Panc1 (cell line): Measurements from ENCODE around the gene INTS11. TPM values are rescaled to one million over a fixed set of nuclear protein-coding genes. Genes with fewer than 3 reads are reported as not detected.

Source experiments
- ATAC-seq: fragments of 200-7000 bp; cut with Tn5 transposase; 2 replicates; pipeline ENCODE4 v1.9.1; 2020; ENCODE audit warnings: mild to moderate bottlenecking, moderate library complexity
- BruUV-seq: library from RNA; stranded (reverse); fragments of 400-500 nt; replicated peaks from 2 replicates; lab custom pipeline; 2021; lab: Mats Ljungman, UMichigan
- CTCF ChIA-PET: fragments of 300-600 bp; sonication (Branson Sonifier 250); formaldehyde crosslinking; loops from one replicate; lab custom pipeline; 2022; ENCODE audit warnings: antibody characterized with exemption; lab: Charles Lee
- POLR2A ChIA-PET: fragments of 300-600 bp; sonication (Branson Sonifier 250); formaldehyde crosslinking; loops from one replicate; lab custom pipeline; 2022; ENCODE audit warnings: antibody characterized with exemption; lab: Charles Lee
- DNase-seq: peaks from one replicate; pipeline ENCODE4 v3.0.0-alpha.2; 2010; ENCODE audit warnings: low read depth, low spot score
- H3K27ac ChIP-seq: 2 replicates; pipeline ENCODE4 v1.5.1; 2011; ENCODE audit warnings: mild to moderate bottlenecking, low read length, inconsistent platforms
- H3K27me3 ChIP-seq: fragments of 200-500 bp; sonication (Bioruptor generic); 2 replicates; pipeline ENCODE4 v1.6.0; 2014; ENCODE audit warnings: low read length, inconsistent platforms; ENCODE audit not compliant: control insufficient read depth, insufficient read depth
- H3K36me3 ChIP-seq: fragments of 200-500 bp; sonication (Bioruptor generic); 2 replicates; pipeline ENCODE4 v1.5.1; 2014; ENCODE audit warnings: inconsistent platforms, mild to moderate bottlenecking, low read length, moderate library complexity; ENCODE audit not compliant: control insufficient read depth, insufficient read depth
- H3K4me1 ChIP-seq: 2 replicates; pipeline ENCODE4 v1.5.1; 2011; ENCODE audit warnings: inconsistent platforms, mild to moderate bottlenecking, low read length, moderate library complexity; ENCODE audit not compliant: control insufficient read depth, insufficient read depth
- H3K4me3 ChIP-seq, 2 experiments: 2 replicates each; pipeline ENCODE4 v1.5.1; 2011 to 2012; ENCODE audit warnings: low read depth in 2 of 2, low read length in 2 of 2, mild to moderate bottlenecking in 2 of 2, inconsistent platforms in 1 of 2, moderate library complexity in 1 of 2
- H3K9me3 ChIP-seq: fragments of 200-500 bp; sonication (Bioruptor generic); 2 replicates; pipeline ENCODE4 v1.5.1; 2014; ENCODE audit warnings: low read depth, mild to moderate bottlenecking, inconsistent platforms, low read length, moderate library complexity; ENCODE audit not compliant: control insufficient read depth, insufficient read depth
- CTCF ChIP-seq: fragments of 450-650 bp; IDR thresholded peaks from 2 replicates; pipeline ENCODE4 v1.5.1; 2017; ENCODE audit warnings: mild to moderate bottlenecking
- POLR2AphosphoS5 ChIP-seq: IDR thresholded peaks from 2 replicates; pipeline ENCODE4 v1.6.1; 2012; ENCODE audit warnings: mild to moderate bottlenecking, low read depth, low read length, moderate library complexity
- REST ChIP-seq, 2 experiments: IDR thresholded peaks; 2 replicates each; pipeline ENCODE4 v1.6.1; 2011 to 2012; ENCODE audit warnings: low read depth in 2 of 2, control low read depth in 1 of 2, low read length in 1 of 2, mild to moderate bottlenecking in 1 of 2, moderate library complexity in 1 of 2; ENCODE audit not compliant: insufficient read depth in 1 of 2
- SIN3A ChIP-seq: IDR thresholded peaks from 2 replicates; pipeline ENCODE4 v1.6.1; 2012; ENCODE audit warnings: low read depth, mild to moderate bottlenecking, low read length, moderate library complexity, borderline replicate concordance; ENCODE audit not compliant: insufficient read depth
- TCF7L2 ChIP-seq: IDR thresholded peaks from 2 replicates; pipeline ENCODE4 v1.6.1; 2011; ENCODE audit warnings: mild to moderate bottlenecking, low read depth, low read length, inconsistent platforms
- in situ Hi-C: cut with HindIII; loops from 2 replicates; pipeline ENCODE4 v1.10.0; 2016; ENCODE audit warnings: low sequenced_read_pairs, low pct_unique_long_range_greater_than_20kb
- intact Hi-C: fragments of 100-400 bp; cut with micrococcal nuclease; formaldehyde crosslinking; loops from one replicate; pipeline ENCODE4 v1.10.0; 2022; ENCODE audit not compliant: unreplicated experiment
- total RNA-seq: library from RNA; stranded (reverse); gene quantifications from one replicate; pipeline ENCODE4 v1.2.1, GENCODE V29; 2021; ENCODE audit not compliant: unreplicated experiment

INTS11 gene
- total RNA-seq, 1 experiment from 2014 or later, result 114 TPM

- peaks cover 25% of the 10 kb centered on the region for H3K4me1 ChIP-seq
- TF ChIP-seq CTCF, result no peak
- TF ChIP-seq POLR2AphosphoS5, result no peak
- TF ChIP-seq SIN3A, result no peak
- TF ChIP-seq TCF7L2, result no peak
- TF ChIP-seq REST (IDR thresholded peaks at IDR 0.05; ENCODE audit: insufficient read depth in 1 of 2, low read depth in 2 of 2, low read length in 1 of 2), result no peak
- peak overlapping the region; percentile 83 to 87 for H3K4me3 ChIP-seq
- ATAC-seq, result no peak
- no TSS peak for BruUV-seq
- intact Hi-C loops (no loop called here), in situ Hi-C loops (no loop called here)
- H3K27me3 ChIP-seq, result no peaks in the 10 kb centered on the region
- POLR2A ChIA-PET, result no interaction called here
- peak overlapping the region; percentile 91; the same call in 1 of the 2 replicates for H3K27ac ChIP-seq
- no peak for DNase-seq
- CTCF ChIA-PET, result no interaction called here
- no peaks in the 10 kb centered on the region for H3K9me3 ChIP-seq
- H3K36me3 ChIP-seq, result no peaks in the 10 kb centered on the region; the same call in none of the 2 replicates
These were observed 1.7 kb upstream of the INTS11 start for GRCh38 chr1:1326075-1326605.

GRCh38 chr1:1325288-1326074 lies 1.0 kb upstream of the INTS11 start:
- Histone ChIP-seq H3K9me3 (no peaks in the 10 kb centered on the region), H3K27me3 (no peaks in the 10 kb centered on the region), H3K36me3 (no peaks in the 10 kb centered on the region; the same call in none of the 2 replicates), H3K27ac (peak overlapping the region; percentile 91), H3K4me3 (peak overlapping the region; percentile 83 to 87), H3K4me1 (peaks cover 31% of the 10 kb centered on the region)
- no peak for DNase-seq
- ChIA-PET CTCF (interaction anchor here (1.2 kb wide), 1 partner anchor 116 kb away, joined by 3 read pairs; no protein-coding TSS in a partner anchor), POLR2A (no interaction called here)
- intact Hi-C loops (no loop called here), in situ Hi-C loops (no loop called here)
- ATAC-seq, result no peak
- no peak for TF ChIP-seq SIN3A
- no peak for TF ChIP-seq TCF7L2
- no peak for TF ChIP-seq CTCF
- no peak for TF ChIP-seq REST (IDR thresholded peaks at IDR 0.05; ENCODE audit: insufficient read depth in 1 of 2, low read depth in 2 of 2, low read length in 1 of 2)
- no peak for TF ChIP-seq POLR2AphosphoS5
- BruUV-seq, result no TSS peak
